GM21528 (cell line): ENCODE data around the gene GAK.

Experiments used
- ATAC-seq: cut with Tn5 transposase; IDR thresholded peaks from one replicate; pipeline ENCODE4 v1.9.1; 2021; ENCODE audit warnings: mild to moderate bottlenecking, moderate library complexity; ENCODE audit not compliant: unreplicated experiment, low FRiP score

The GAK gene

GRCh38 chr4:875818-876423, 56.2 kb downstream of the GAK start:
- no peak for ATAC-seq

- ATAC-seq: no peak
Observed at GRCh38 chr4:874971-875817, 56.9 kb downstream of the GAK start.

GRCh38 chr4:874056-874455, 58.1 kb downstream of the GAK start:
- ATAC-seq: no peak

GRCh38 chr4:872241-872981, 59.7 kb downstream of the GAK start:
- no peak for ATAC-seq

GRCh38 chr4:871484-871883, 60.6 kb downstream of the GAK start:
- no peak for ATAC-seq

- no peak for ATAC-seq
Observed at GRCh38 chr4:870951-871350, 61.2 kb downstream of the GAK start.

GRCh38 chr4:869776-870175, 62.3 kb downstream of the GAK start:
- ATAC-seq: no peak

- ATAC-seq: no peak
Observed at GRCh38 chr4:868421-868820, 63.7 kb downstream of the GAK start.

- ATAC-seq: no peak
Observed at GRCh38 chr4:867526-868250, 64.4 kb downstream of the GAK start.

GRCh38 chr4:866761-867390, 65.2 kb downstream of the GAK start:
- ATAC-seq: no peak

GRCh38 chr4:866068-866760, 65.9 kb downstream of the GAK start:
- no peak for ATAC-seq

- ATAC-seq: no peak
Observed at GRCh38 chr4:865572-865971, 66.5 kb downstream of the GAK start.

- ATAC-seq: no peak
Observed at GRCh38 chr4:865121-865465, 67.0 kb downstream of the GAK start.

GRCh38 chr4:864456-865120, 67.5 kb downstream of the GAK start:
- no peak for ATAC-seq

GRCh38 chr4:860561-860960, 71.6 kb downstream of the GAK start:
- ATAC-seq: no peak

- no peak for ATAC-seq
Observed at GRCh38 chr4:859496-859895, 72.6 kb downstream of the GAK start.

GRCh38 chr4:858831-859451, 73.2 kb downstream of the GAK start:
- ATAC-seq: no peak

GRCh38 chr4:858041-858481, 74.1 kb downstream of the GAK start:
- no peak for ATAC-seq

GRCh38 chr4:857461-857860, 74.7 kb downstream of the GAK start:
- no peak for ATAC-seq
